ENCODE measurements around the gene CFAP45.

Gene CFAP45

DNA sequence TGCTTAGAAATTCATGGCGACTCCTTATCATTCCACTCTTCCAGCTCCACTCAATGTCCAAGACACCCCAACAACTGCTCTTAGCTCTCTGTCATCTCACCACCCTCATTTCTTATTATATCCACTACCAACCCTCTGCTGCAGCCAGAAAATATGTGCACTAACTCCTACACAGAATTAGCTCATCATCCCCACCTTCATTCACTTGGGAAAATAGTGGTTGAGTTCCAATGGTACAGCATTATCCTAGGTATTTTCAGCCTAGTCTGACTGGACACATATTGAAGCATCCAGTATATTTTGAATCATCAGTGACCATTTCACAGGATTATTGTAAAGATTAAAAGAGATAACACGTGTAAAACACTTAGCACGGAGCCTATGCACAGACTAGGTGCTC, 20.8 kb downstream of the CFAP45 start:
- H3K27me3 ChIP-seq (ENCODE audit: control insufficient read depth in 5 of 5, insufficient read depth in 4 of 5, low read length in 5 of 5), result no peaks in the 10 kb centered on the region
- H3K9ac ChIP-seq (ENCODE audit: low read length in 5 of 5), result no peak overlapping the region
- H3K4me3 ChIP-seq (ENCODE audit: low read depth in 1 of 5, low read length in 5 of 5), result no peak overlapping the region
- H3K36me3 ChIP-seq (ENCODE audit: control insufficient read depth in 5 of 5, insufficient read depth in 5 of 5, low read length in 5 of 5), result no peaks in the 10 kb centered on the region
- peaks cover 0 to 8% (median 3%) of the 10 kb centered on the region in 5 donors for H3K4me1 ChIP-seq (ENCODE audit: control insufficient read depth in 5 of 5, insufficient read depth in 5 of 5, low read length in 5 of 5)
- H3K27ac ChIP-seq (ENCODE audit: low read depth, low read length), result no peak overlapping the region
- no peaks in the 10 kb centered on the region for H3K9me3 ChIP-seq (ENCODE audit: control insufficient read depth in 5 of 5, low read length in 5 of 5)

DNA sequence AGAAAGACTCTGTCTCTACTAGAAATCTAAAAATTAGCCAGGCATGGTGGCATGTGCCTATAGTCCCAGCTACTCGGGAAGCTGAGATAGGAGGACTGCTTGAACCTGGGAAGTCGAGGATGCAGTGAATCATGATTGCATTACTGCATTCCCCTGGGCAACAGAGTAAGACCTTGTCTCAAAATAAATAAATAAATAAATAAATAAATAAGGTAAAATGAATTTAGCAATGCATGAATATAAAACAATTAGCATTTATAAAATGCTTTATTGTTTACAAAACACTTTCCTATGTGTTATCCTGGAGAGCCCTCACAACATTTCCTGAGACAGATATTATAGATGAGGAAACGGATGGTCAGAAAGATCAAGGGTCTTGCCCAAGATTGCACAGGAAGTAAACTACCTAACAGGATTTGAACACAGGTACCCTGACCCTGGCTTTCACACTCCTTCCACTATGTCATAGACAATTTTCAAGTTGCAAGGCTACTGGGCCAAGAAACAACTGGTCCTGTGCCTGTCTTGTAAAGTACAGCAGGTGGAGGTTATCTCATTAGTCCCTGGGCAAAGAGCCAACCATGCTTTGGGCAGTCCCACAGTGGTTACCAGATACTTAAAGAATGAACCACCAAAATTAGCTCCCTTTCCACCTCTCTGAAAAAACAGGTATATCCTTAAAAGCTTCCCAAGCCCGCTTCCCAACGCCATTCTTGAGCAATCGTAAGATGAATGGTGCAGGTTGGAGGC, 22.1 kb downstream of the CFAP45 start:
- H3K9me3 ChIP-seq (ENCODE audit: control insufficient read depth in 5 of 5, low read length in 5 of 5), result no peaks in the 10 kb centered on the region
- H3K27ac ChIP-seq (ENCODE audit: low read depth, low read length), result no peak overlapping the region
- H3K4me3 ChIP-seq (ENCODE audit: low read depth in 1 of 5, low read length in 5 of 5), result no peak overlapping the region
- H3K4me1 ChIP-seq (ENCODE audit: control insufficient read depth in 5 of 5, insufficient read depth in 5 of 5, low read length in 5 of 5), result peaks cover 0 to 8% (median 3%) of the 10 kb centered on the region in 5 donors
- no peak overlapping the region for H3K9ac ChIP-seq (ENCODE audit: low read length in 5 of 5)
- H3K36me3 ChIP-seq (ENCODE audit: control insufficient read depth in 5 of 5, insufficient read depth in 5 of 5, low read length in 5 of 5), result no peaks in the 10 kb centered on the region
- H3K27me3 ChIP-seq (ENCODE audit: control insufficient read depth in 5 of 5, insufficient read depth in 4 of 5, low read length in 5 of 5), result no peaks in the 10 kb centered on the region

DNA sequence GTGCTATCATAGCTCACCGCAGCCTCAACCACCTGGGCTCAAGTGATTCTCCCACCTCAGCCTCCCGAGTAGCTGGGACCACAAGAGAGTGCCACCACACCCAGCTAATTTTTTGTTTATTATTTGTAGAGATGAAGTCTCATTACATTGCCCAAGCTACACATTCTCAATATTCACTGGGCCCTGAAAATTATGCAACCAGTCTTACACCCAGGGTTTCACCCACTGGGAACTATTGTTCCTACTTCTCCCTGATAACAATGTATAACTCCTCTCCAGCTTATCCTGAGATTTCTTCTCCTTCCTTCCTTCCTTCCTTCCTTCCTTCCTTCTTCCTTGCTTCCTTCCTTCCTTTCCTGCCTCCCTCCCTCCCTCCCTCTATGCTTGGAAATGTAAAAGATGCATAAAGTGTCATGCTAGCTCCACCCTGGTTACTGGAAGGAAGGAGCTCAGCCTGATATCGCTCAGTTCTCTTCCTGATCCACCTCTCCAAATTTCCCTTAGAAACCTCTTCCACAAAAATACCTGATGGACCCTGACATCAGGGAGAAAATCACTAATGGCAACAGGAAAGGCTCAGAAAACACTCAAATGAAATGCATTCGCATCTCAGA, 26.3 kb downstream of the CFAP45 start:
- peaks cover 2 to 16% (median 10%) of the 10 kb centered on the region in 5 donors for H3K27me3 ChIP-seq (ENCODE audit: control insufficient read depth in 5 of 5, insufficient read depth in 4 of 5, low read length in 5 of 5)
- no peaks in the 10 kb centered on the region for H3K4me1 ChIP-seq (ENCODE audit: control insufficient read depth in 5 of 5, insufficient read depth in 5 of 5, low read length in 5 of 5)
- H3K9ac ChIP-seq (ENCODE audit: low read length in 5 of 5), result no peak overlapping the region
- no peak overlapping the region for H3K27ac ChIP-seq (ENCODE audit: low read depth, low read length)
- H3K9me3 ChIP-seq (ENCODE audit: control insufficient read depth in 5 of 5, low read length in 5 of 5), result no peaks in the 10 kb centered on the region
- H3K4me3 ChIP-seq (ENCODE audit: low read depth in 1 of 5, low read length in 5 of 5), result no peak overlapping the region
- H3K36me3 ChIP-seq (ENCODE audit: control insufficient read depth in 5 of 5, insufficient read depth in 5 of 5, low read length in 5 of 5), result no peaks in the 10 kb centered on the region

DNA sequence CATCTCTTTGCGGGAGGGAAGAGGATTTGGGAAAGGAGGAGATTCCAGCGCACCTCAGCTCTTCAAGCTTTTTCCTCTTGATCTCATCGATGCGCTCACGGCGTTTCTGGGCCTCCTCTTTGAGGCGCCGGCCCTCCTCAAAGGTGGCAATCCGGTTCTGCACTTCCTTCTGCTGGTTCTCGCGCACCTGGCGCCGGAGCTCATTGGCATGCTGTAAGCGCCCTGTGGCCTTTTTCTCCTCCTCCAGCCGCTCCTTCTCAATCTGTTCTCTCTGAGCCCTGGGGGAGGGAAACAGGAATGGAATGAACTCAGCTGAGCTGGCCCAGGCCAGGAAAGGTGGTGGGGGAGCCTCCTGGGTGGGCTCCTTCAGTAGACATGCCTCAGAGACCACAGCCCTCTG, 27.1 kb downstream of the CFAP45 start:
- Histone ChIP-seq H3K4me1 (ENCODE audit: control insufficient read depth in 5 of 5, insufficient read depth in 5 of 5, low read length in 5 of 5) (peaks cover 0 to 6% (median 3%) of the 10 kb centered on the region in 5 donors), H3K9ac (ENCODE audit: low read length in 5 of 5) (no peak overlapping the region), H3K27me3 (ENCODE audit: control insufficient read depth in 5 of 5, insufficient read depth in 4 of 5, low read length in 5 of 5) (peaks cover 4 to 16% (median 10%) of the 10 kb centered on the region in 5 donors), H3K27ac (ENCODE audit: low read depth, low read length) (no peak overlapping the region), H3K9me3 (ENCODE audit: control insufficient read depth in 5 of 5, low read length in 5 of 5) (no peaks in the 10 kb centered on the region), H3K4me3 (ENCODE audit: low read depth in 1 of 5, low read length in 5 of 5) (no peak overlapping the region), H3K36me3 (ENCODE audit: control insufficient read depth in 5 of 5, insufficient read depth in 5 of 5, low read length in 5 of 5) (no peaks in the 10 kb centered on the region)

DNA sequence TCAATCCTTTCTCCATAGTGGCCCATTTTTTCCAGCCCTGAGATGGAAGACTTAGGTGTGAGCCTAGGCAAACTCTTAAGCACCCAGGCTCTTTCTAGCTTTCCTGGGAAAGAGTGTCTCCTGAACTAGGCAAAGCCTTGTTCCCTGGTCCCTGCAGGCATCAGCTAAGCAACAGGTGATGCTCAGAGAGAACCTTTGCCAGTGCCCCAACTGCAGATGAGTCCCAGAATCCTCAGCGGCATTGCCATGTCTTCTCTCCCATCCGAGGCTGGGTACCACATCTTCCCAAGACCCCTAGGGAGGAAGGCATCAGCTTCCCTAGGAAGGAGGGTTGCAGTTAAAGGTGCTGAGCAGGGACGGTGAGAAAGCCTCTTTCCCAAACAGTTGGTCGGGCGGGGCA, 29.3 kb downstream of the CFAP45 start:
- Histone ChIP-seq H3K9ac (ENCODE audit: low read length in 5 of 5) (no peak overlapping the region), H3K4me1 (ENCODE audit: control insufficient read depth in 5 of 5, insufficient read depth in 5 of 5, low read length in 5 of 5) (peaks cover 0 to 16% (median 10%) of the 10 kb centered on the region in 5 donors), H3K27me3 (ENCODE audit: control insufficient read depth in 5 of 5, insufficient read depth in 4 of 5, low read length in 5 of 5) (peaks cover 4 to 16% (median 10%) of the 10 kb centered on the region in 5 donors), H3K36me3 (ENCODE audit: control insufficient read depth in 5 of 5, insufficient read depth in 5 of 5, low read length in 5 of 5) (no peaks in the 10 kb centered on the region), H3K27ac (ENCODE audit: low read depth, low read length) (no peak overlapping the region), H3K9me3 (ENCODE audit: control insufficient read depth in 5 of 5, low read length in 5 of 5) (no peaks in the 10 kb centered on the region), H3K4me3 (ENCODE audit: low read depth in 1 of 5, low read length in 5 of 5) (no peak overlapping the region)

DNA sequence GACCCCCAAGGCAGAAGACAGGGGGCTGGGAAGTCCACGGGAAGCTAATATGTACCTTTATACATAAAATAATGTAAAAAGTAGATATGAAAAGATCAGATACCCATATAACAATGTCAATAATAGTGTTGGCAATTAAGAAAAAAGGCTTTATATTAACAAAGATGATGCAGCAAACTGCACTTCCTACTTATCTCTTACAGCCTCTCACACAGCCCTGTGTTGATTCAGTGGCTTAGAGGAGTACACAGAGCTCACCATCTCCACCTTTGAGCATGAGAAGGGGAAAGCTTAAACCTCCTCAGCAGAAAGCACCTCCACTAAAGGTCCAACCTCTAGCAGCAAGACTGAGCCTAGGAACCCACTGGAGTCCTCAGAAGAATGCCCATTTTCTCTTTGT, 30.4 kb downstream of the CFAP45 start:
- no peak overlapping the region for H3K9ac ChIP-seq (ENCODE audit: low read length in 5 of 5)
- no peaks in the 10 kb centered on the region for H3K36me3 ChIP-seq (ENCODE audit: control insufficient read depth in 5 of 5, insufficient read depth in 5 of 5, low read length in 5 of 5)
- no peak overlapping the region for H3K4me3 ChIP-seq (ENCODE audit: low read depth in 1 of 5, low read length in 5 of 5)
- H3K27me3 ChIP-seq (ENCODE audit: control insufficient read depth in 5 of 5, insufficient read depth in 4 of 5, low read length in 5 of 5), result peaks cover 4 to 16% (median 10%) of the 10 kb centered on the region in 5 donors
- H3K27ac ChIP-seq (ENCODE audit: low read depth, low read length), result no peak overlapping the region
- H3K4me1 ChIP-seq (ENCODE audit: control insufficient read depth in 5 of 5, insufficient read depth in 5 of 5, low read length in 5 of 5), result peaks cover 0 to 16% (median 10%) of the 10 kb centered on the region in 5 donors
- no peaks in the 10 kb centered on the region for H3K9me3 ChIP-seq (ENCODE audit: control insufficient read depth in 5 of 5, low read length in 5 of 5)

DNA sequence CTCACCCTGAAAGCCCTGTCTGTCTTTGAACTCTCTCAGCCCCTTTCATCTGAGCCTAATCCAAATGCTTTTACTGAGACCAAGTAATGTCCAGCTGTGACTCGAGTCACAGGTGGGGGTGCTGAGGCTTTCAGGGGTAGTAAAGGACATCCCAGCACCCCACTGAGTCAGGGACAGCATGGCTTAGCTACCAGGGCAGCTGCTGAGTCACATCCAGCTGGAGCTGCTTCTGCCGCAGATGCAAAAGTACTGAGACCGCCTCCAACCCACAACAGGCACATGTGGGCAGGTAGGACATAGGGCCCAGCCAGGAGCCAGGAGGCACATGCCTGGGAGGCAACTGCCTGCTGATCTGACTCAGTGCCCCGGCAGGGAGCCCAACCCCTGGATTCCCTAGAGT, 30.8 kb downstream of the CFAP45 start:
- H3K27me3 ChIP-seq (ENCODE audit: control insufficient read depth in 5 of 5, insufficient read depth in 4 of 5, low read length in 5 of 5), result peaks cover 4 to 16% (median 10%) of the 10 kb centered on the region in 5 donors
- peaks cover 0 to 16% (median 10%) of the 10 kb centered on the region in 5 donors for H3K4me1 ChIP-seq (ENCODE audit: control insufficient read depth in 5 of 5, insufficient read depth in 5 of 5, low read length in 5 of 5)
- no peak overlapping the region for H3K9ac ChIP-seq (ENCODE audit: low read length in 5 of 5)
- H3K36me3 ChIP-seq (ENCODE audit: control insufficient read depth in 5 of 5, insufficient read depth in 5 of 5, low read length in 5 of 5), result no peaks in the 10 kb centered on the region
- no peak overlapping the region for H3K4me3 ChIP-seq (ENCODE audit: low read depth in 1 of 5, low read length in 5 of 5)
- no peak overlapping the region for H3K27ac ChIP-seq (ENCODE audit: low read depth, low read length)
- H3K9me3 ChIP-seq (ENCODE audit: control insufficient read depth in 5 of 5, low read length in 5 of 5), result no peaks in the 10 kb centered on the region

DNA sequence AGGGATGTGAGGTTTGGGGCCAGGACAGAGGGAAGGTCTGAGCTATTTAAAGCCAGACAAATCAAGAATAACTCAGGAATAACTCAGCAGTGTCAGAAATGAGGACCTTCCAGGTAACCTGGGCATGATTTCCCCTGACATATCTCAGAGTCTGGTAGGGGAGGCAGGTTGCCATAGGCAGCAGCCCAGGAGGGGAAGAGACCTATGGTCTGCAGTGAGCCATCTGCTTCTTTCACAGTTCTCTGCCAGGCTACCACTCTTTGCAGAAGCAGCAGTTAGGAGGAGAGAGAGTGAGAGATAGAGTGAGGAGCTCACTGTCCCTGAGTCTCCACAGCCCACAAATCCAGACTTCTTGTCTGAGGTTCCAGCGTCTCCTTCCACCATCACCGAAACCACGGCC, 31.2 kb downstream of the CFAP45 start:
- Histone ChIP-seq H3K9ac (ENCODE audit: low read length in 5 of 5) (no peak overlapping the region), H3K27ac (ENCODE audit: low read depth, low read length) (no peak overlapping the region), H3K4me1 (ENCODE audit: control insufficient read depth in 5 of 5, insufficient read depth in 5 of 5, low read length in 5 of 5) (peaks cover 0 to 16% (median 10%) of the 10 kb centered on the region in 5 donors), H3K27me3 (ENCODE audit: control insufficient read depth in 5 of 5, insufficient read depth in 4 of 5, low read length in 5 of 5) (peaks cover 4 to 16% (median 10%) of the 10 kb centered on the region in 5 donors), H3K9me3 (ENCODE audit: control insufficient read depth in 5 of 5, low read length in 5 of 5) (no peaks in the 10 kb centered on the region), H3K36me3 (ENCODE audit: control insufficient read depth in 5 of 5, insufficient read depth in 5 of 5, low read length in 5 of 5) (no peaks in the 10 kb centered on the region), H3K4me3 (ENCODE audit: low read depth in 1 of 5, low read length in 5 of 5) (no peak overlapping the region)

DNA sequence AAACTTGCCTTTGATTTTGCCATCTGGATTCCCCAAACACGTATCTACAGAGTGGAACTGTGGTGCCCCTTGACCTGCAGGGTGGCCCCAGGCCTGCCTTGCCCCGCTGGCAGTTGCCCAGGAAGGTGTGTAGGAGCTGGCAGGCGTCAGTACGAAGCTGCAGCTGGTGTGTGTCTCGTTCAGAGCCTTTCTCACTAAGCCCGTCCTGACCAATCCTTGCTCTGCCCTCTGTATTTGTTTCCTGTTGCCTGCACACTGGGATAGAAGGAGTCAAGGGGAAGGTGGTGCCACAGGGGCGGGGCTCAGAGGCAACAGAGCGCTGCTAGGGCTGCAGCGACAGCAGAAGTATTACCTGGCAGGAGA, 32.3 kb downstream of the CFAP45 start:
- no peak overlapping the region for H3K27ac ChIP-seq (ENCODE audit: low read depth, low read length)
- H3K27me3 ChIP-seq (ENCODE audit: control insufficient read depth in 5 of 5, insufficient read depth in 4 of 5, low read length in 5 of 5), result peaks cover 4 to 16% (median 10%) of the 10 kb centered on the region in 5 donors
- no peaks in the 10 kb centered on the region for H3K36me3 ChIP-seq (ENCODE audit: control insufficient read depth in 5 of 5, insufficient read depth in 5 of 5, low read length in 5 of 5)
- no peaks in the 10 kb centered on the region for H3K9me3 ChIP-seq (ENCODE audit: control insufficient read depth in 5 of 5, low read length in 5 of 5)
- peaks cover 0 to 16% (median 10%) of the 10 kb centered on the region in 5 donors for H3K4me1 ChIP-seq (ENCODE audit: control insufficient read depth in 5 of 5, insufficient read depth in 5 of 5, low read length in 5 of 5)
- H3K9ac ChIP-seq (ENCODE audit: low read length in 5 of 5), result no peak overlapping the region
- H3K4me3 ChIP-seq (ENCODE audit: low read depth in 1 of 5, low read length in 5 of 5), result no peak overlapping the region

DNA sequence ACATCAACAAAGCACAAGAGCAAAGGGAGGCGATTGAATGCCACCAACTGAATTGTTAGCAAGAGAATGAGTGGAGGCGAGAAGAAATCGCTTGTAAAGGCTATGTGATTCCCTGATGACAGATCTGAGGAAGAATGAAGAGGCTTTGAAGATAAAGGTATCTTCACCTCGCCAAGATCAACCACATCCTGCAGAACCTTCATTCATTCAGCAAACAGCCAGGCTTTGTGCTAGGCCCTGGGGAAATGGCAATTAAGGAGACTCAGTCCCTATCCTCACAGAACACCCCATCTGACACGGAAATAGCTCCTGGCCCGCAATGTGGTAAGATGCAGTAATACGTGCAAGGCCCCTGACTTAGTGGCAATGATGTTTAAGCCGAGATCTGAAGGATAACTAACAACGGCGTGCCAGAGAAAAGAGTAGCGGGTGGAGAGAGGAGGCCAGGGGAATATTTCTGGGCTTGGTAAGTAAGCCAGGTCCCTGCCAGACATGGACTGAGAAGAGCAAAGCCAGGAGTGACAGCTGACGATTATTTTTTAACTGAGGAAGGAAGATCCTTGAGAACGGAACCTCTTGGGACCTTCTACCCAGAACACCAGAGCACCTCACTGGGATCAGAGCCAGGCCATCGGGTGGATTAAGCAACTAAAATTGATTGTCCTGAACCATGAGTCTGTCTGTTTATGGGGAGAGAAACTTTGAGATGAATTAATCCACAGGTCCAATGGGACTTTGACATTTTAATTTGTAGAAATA, 32.9 kb downstream of the CFAP45 start:
- Histone ChIP-seq H3K27ac (ENCODE audit: low read depth, low read length) (no peak overlapping the region), H3K9ac (ENCODE audit: low read length in 5 of 5) (no peak overlapping the region), H3K9me3 (ENCODE audit: control insufficient read depth in 5 of 5, low read length in 5 of 5) (no peaks in the 10 kb centered on the region), H3K27me3 (ENCODE audit: control insufficient read depth in 5 of 5, insufficient read depth in 4 of 5, low read length in 5 of 5) (peaks cover 7 to 16% (median 10%) of the 10 kb centered on the region in 5 donors), H3K4me3 (ENCODE audit: low read depth in 1 of 5, low read length in 5 of 5) (no peak overlapping the region), H3K4me1 (ENCODE audit: control insufficient read depth in 5 of 5, insufficient read depth in 5 of 5, low read length in 5 of 5) (peaks cover 0 to 16% (median 10%) of the 10 kb centered on the region in 5 donors), H3K36me3 (ENCODE audit: control insufficient read depth in 5 of 5, insufficient read depth in 5 of 5, low read length in 5 of 5) (no peaks in the 10 kb centered on the region)
